K562 (cell line): ENCODE measurements around the gene NAIF1. TPM values are rescaled to one million over a fixed set of nuclear protein-coding genes. Genes with fewer than 3 reads are reported as not detected.

ENCODE experiments used
- ATAC-seq: fragments of 200-7000 bp; cut with Tn5 transposase; 3 replicates; pipeline ENCODE4 v1.9.1; 2020; ENCODE audit warnings: moderate library complexity
- BruUV-seq: library from RNA; stranded (reverse); fragments of 400-500 nt; replicated peaks from 2 replicates; lab custom pipeline; 2021; lab: Mats Ljungman, UMichigan
- CTCF ChIA-PET: fragments of 300-600 bp; formaldehyde crosslinking; extraction: SDS; loops from one replicate; lab custom pipeline; 2021; ENCODE audit warnings: low intra/inter-chr PET ratio; lab: Yijun Ruan, JAX
- POLR2A ChIA-PET: fragments of 300-600, 350-650 bp; sonication (Branson Sonifier 250); formaldehyde crosslinking; extraction: SDS; loops from one replicate; lab custom pipeline; 2021; ENCODE audit warnings: antibody characterized with exemption, inconsistent platforms; lab: Yijun Ruan, JAX
- DNase-seq, 4 experiments: peaks; one replicate each; pipeline versions ENCODE4 v3.0.0 to v3.0.0-alpha.2; 2011 to 2018; ENCODE audit warnings: low spot score in 3 of 4, mixed read lengths in 3 of 4; ENCODE audit errors: extremely low read depth in 1 of 4
- FAIRE-seq: peaks from 2 replicates; lab custom pipeline; 2011; peaks lifted over from hg19 to GRCh38; lab: Jason Lieb, UNC
- H2AFZ ChIP-seq: 2 replicates; pipeline ENCODE4 v1.6.0; 2011; ENCODE audit warnings: low read depth, low read length, control low read depth, inconsistent platforms
- H3K27ac ChIP-seq: fragments of 200-600 bp; 3 replicates; pipeline ENCODE4 v1.8.0; 2011; ENCODE audit warnings: low read depth, mild to moderate bottlenecking, control low read depth, inconsistent platforms, low read length, moderate library complexity, mixed read lengths; ENCODE audit errors: extremely low read depth
- H3K27me3 ChIP-seq, 2 experiments: fragments of 300-600 bp in 1 of 2; 2 replicates in 1 of 2; 3 replicates in 1 of 2; pipeline versions ENCODE4 v1.6.0 to v1.8.0; 2011; ENCODE audit warnings: inconsistent platforms in 2 of 2, low read length in 2 of 2, mild to moderate bottlenecking in 1 of 2, mixed read lengths in 1 of 2, moderate library complexity in 1 of 2; ENCODE audit not compliant: control insufficient read depth in 2 of 2, insufficient read depth in 2 of 2
- H3K36me3 ChIP-seq: fragments of 300-600 bp; 3 replicates; pipeline ENCODE4 v1.8.0; 2011; ENCODE audit warnings: mild to moderate bottlenecking, low read length, inconsistent platforms; ENCODE audit not compliant: control insufficient read depth, insufficient read depth
- H3K4me1 ChIP-seq, 2 experiments: fragments of 200-600 bp in 1 of 2; replicated peaks in 1 of 2; 2 replicates in 1 of 2; 3 replicates in 1 of 2; pipeline versions ENCODE4 v1.5.1 to v1.8.0; 2011; ENCODE audit warnings: inconsistent platforms in 2 of 2, low read length in 2 of 2, mild to moderate bottlenecking in 1 of 2, mixed read lengths in 1 of 2, moderate library complexity in 1 of 2; ENCODE audit not compliant: control insufficient read depth in 2 of 2, insufficient read depth in 2 of 2
- H3K4me2 ChIP-seq: 2 replicates; pipeline ENCODE4 v1.6.1; 2011; ENCODE audit warnings: low read length, control low read depth, inconsistent platforms, mixed read lengths; ENCODE audit not compliant: insufficient read depth
- H3K4me3 ChIP-seq: fragments of 200-600 bp; sonication (generic), shearing (Covaris generic); 2 replicates; pipeline ENCODE4 v1.5.1; 2016; ENCODE audit warnings: control low read depth, inconsistent platforms
- H3K79me2 ChIP-seq: fragments of 200-600 bp; 3 replicates; pipeline ENCODE4 v1.8.0; 2011; ENCODE audit warnings: low read length, inconsistent platforms; ENCODE audit not compliant: control insufficient read depth, insufficient read depth
- H3K9ac ChIP-seq, 2 experiments: 2 replicates each; pipeline versions ENCODE4 v1.6.0 to v1.6.1; 2011; ENCODE audit warnings: low read depth in 2 of 2, low read length in 2 of 2, control low read depth in 1 of 2, inconsistent platforms in 1 of 2, mild to moderate bottlenecking in 1 of 2, mixed read lengths in 1 of 2; ENCODE audit not compliant: insufficient read depth in 1 of 2
- H3K9me1 ChIP-seq: one replicate; pipeline ENCODE4 v1.6.0; 2011; ENCODE audit warnings: inconsistent platforms, mild to moderate bottlenecking, low read length, moderate library complexity; ENCODE audit not compliant: control insufficient read depth, insufficient read depth
- H3K9me3 ChIP-seq: replicated peaks from 2 replicates; pipeline ENCODE4 v1.5.1; 2011; ENCODE audit warnings: low read depth, low read length, inconsistent platforms; ENCODE audit not compliant: control insufficient read depth, insufficient read depth
- H4K20me1 ChIP-seq: replicated peaks from 2 replicates; pipeline ENCODE4 v1.6.1; 2011; ENCODE audit warnings: low read length, inconsistent platforms, mixed read lengths; ENCODE audit not compliant: control insufficient read depth, insufficient read depth
- ARID2 ChIP-seq: fragments of 450-650 bp; IDR thresholded peaks from 2 replicates; pipeline ENCODE4 v1.6.1; 2017; ENCODE audit warnings: antibody characterized with exemption, mild to moderate bottlenecking
- COPS2 ChIP-seq: fragments of 450-650 bp; conservative IDR thresholded peaks from 2 replicates; pipeline ENCODE4 v1.6.1; 2016; ENCODE audit warnings: mild to moderate bottlenecking, moderate library complexity
- ERF ChIP-seq: fragments of 450-650 bp; formaldehyde crosslinking; IDR thresholded peaks from 2 replicates; pipeline ENCODE4 v1.4.0; 2020; ENCODE audit warnings: mild to moderate bottlenecking, mixed read lengths
- KAT8 ChIP-seq: fragments of 450-650 bp; IDR thresholded peaks from 2 replicates; pipeline ENCODE4 v1.6.1; 2016; ENCODE audit warnings: low read depth, mild to moderate bottlenecking
- KLF16 ChIP-seq: IDR thresholded peaks from 2 replicates; pipeline ENCODE4 v1.6.1; 2016; ENCODE audit warnings: antibody characterized with exemption
- MCM5 ChIP-seq: fragments of 450-650 bp; IDR thresholded peaks from 2 replicates; pipeline ENCODE4 v1.6.1; 2016; ENCODE audit warnings: low read depth
- MXI1 ChIP-seq: IDR thresholded peaks from 2 replicates; pipeline ENCODE4 v1.6.1; 2011; ENCODE audit warnings: low read depth, mild to moderate bottlenecking, improper control_type of control experiment, low read length
- NUFIP1 ChIP-seq: fragments of 450-650 bp; IDR thresholded peaks from 2 replicates; pipeline ENCODE4 v1.6.1; 2018; ENCODE audit not compliant: partially characterized antibody
- PRPF4 ChIP-seq: fragments of 200-400 bp; formaldehyde crosslinking; IDR thresholded peaks from one replicate; pipeline ENCODE4 v1.6.1; 2017; ENCODE audit warnings: low read length, low read depth, mild to moderate bottlenecking; ENCODE audit not compliant: insufficient read depth, poor library complexity, severe bottlenecking
- RBM25 ChIP-seq: fragments of 200-400 bp; formaldehyde crosslinking; IDR thresholded peaks from 2 replicates; pipeline ENCODE4 v1.6.1; 2018; ENCODE audit warnings: low read length, low read depth, moderate library complexity; ENCODE audit not compliant: severe bottlenecking
- RNF2 ChIP-seq: sonication (generic); IDR thresholded peaks from 2 replicates; pipeline ENCODE4 v1.6.1; 2016
- WHSC1 ChIP-seq: IDR thresholded peaks from one replicate; pipeline ENCODE4 v1.6.1; 2012; ENCODE audit warnings: low read length, control low read depth, inconsistent platforms
- ZNF584 ChIP-seq: fragments of 200-800 bp; sonication (Bioruptor generic); IDR thresholded peaks from 2 replicates; pipeline ENCODE4 v1.6.1; 2016; ENCODE audit warnings: low read depth, mild to moderate bottlenecking, missing genetic modification characterization, missing compliant biosample characterization
- WGBS: fragments of 100-300 bp; shearing (Covaris generic); methylation state at CpG from one replicate; pipeline ENCODE4 v1.1.6; 2016; ENCODE audit warnings: low coverage, mixed read lengths; ENCODE audit not compliant: insufficient coverage; ENCODE audit errors: missing lambda C conversion rate; 5-methylcytosine and 5-hydroxymethylcytosine counted together
- in situ Hi-C: fragments of 300-500 bp; cut with MboI; formaldehyde crosslinking; loops from 4 replicates; pipeline ENCODE4 v1.15.0; 2018; ENCODE audit warnings: inconsistent platforms, mixed read lengths
- intact Hi-C: fragments of 100-400 bp; cut with micrococcal nuclease; formaldehyde crosslinking; loops from 2 replicates; pipeline ENCODE4 v1.14.2; 2022
- polyA plus RNA-seq, 8 experiments: library from polyadenylated mRNA; depleted of rRNA in 4 of 8; stranded (reverse) in 5 of 8; unstranded in 3 of 8; fragments of >200 nt; fragmentation: Nextera tagmentation in 2 of 8; fragmentation: Illumina TruSeq in 1 of 8; extraction: Ambion mirVana in 2 of 8; extraction: Trizol in 1 of 8; gene quantifications; 2 replicates each; pipeline versions ENCODE4 v1.2.1 to v1.2.3, GENCODE V29; 2011 to 2014; ENCODE audit warnings: inconsistent platforms in 1 of 8, missing spikeins in 1 of 8
- total RNA-seq, 7 experiments: library from RNA; depleted of rRNA in 6 of 7; stranded (reverse); fragments of >200 nt in 6 of 7; fragmentation: Illumina TruSeq in 2 of 7; extraction: Trizol in 2 of 7; gene quantifications; 2 replicates each; pipeline versions ENCODE4 v1.2.1 to v1.2.3, GENCODE V29; 2011 to 2021; ENCODE audit warnings: low replicate concordance in 1 of 7
- TF ChIP-seq, protein P1 (sequence below): fragments of 250-450 bp; sonication (Bioruptor Pico); IDR thresholded peaks from 2 replicates; pipeline ENCODE4 v1.4.0; 2020; ENCODE audit warnings: mild to moderate bottlenecking, moderate library complexity
- TF ChIP-seq, protein P2 (sequence below): fragments of 450-650 bp; IDR thresholded peaks from one replicate; pipeline ENCODE4 v1.6.1; 2018; ENCODE audit warnings: mild to moderate bottlenecking, moderate library complexity; ENCODE audit not compliant: partially characterized antibody

The NAIF1 gene
- total and polyA plus RNA-seq, 9 of the 15 experiments (the other 6 are each of a cell fraction or from before 2014, with no cell fraction given): 4.8 to 26.6 (median 17.2) TPM

DNA sequence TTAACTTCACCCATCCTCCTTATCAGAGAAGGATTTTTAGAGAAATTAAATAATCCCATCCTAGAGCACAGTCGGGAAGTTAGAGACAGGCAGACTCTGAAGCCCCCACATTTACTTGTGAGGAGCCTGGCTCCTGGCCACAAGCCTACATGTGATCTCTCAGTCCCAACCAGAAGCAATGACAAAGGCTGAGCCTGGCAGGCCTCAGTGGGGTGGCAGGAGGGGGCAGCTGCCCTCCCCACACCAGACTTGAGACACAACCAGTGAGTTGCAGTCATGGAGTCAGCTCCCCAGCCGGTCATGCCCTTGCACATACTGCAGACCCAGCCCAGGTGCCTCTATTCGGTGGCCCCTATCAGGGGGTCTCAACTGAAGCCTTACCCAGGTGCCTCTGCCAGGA is 11.0 kb downstream of the NAIF1 start:
- H3K79me2 ChIP-seq: no peaks in the 10 kb centered on the region
- H3K4me2 ChIP-seq: no peak overlapping the region
- H3K36me3 ChIP-seq: peaks cover under 1% of the 10 kb centered on the region; the same call in 1 of the 3 replicates
- no peaks in the 10 kb centered on the region for H4K20me1 ChIP-seq
- no peaks in the 10 kb centered on the region for H3K27me3 ChIP-seq
- ATAC-seq (no peak), DNase-seq (no peak), FAIRE-seq (no peak)
- no TSS peak for BruUV-seq
- in situ Hi-C loops: no loop called here
- peaks cover 8 to 13% of the 10 kb centered on the region in 2 experiments; a peak in 3 of 5 replicates for H3K4me1 ChIP-seq
- WGBS: 72% methylated on average over 3 of the region's 3 CpGs
- H3K9me3 ChIP-seq: no peaks in the 10 kb centered on the region
- no peak for TF ChIP-seq MCM5
- TF ChIP-seq ZNF584 (CRISPR knock-in tag): no peak
- TF ChIP-seq, protein P1, sequence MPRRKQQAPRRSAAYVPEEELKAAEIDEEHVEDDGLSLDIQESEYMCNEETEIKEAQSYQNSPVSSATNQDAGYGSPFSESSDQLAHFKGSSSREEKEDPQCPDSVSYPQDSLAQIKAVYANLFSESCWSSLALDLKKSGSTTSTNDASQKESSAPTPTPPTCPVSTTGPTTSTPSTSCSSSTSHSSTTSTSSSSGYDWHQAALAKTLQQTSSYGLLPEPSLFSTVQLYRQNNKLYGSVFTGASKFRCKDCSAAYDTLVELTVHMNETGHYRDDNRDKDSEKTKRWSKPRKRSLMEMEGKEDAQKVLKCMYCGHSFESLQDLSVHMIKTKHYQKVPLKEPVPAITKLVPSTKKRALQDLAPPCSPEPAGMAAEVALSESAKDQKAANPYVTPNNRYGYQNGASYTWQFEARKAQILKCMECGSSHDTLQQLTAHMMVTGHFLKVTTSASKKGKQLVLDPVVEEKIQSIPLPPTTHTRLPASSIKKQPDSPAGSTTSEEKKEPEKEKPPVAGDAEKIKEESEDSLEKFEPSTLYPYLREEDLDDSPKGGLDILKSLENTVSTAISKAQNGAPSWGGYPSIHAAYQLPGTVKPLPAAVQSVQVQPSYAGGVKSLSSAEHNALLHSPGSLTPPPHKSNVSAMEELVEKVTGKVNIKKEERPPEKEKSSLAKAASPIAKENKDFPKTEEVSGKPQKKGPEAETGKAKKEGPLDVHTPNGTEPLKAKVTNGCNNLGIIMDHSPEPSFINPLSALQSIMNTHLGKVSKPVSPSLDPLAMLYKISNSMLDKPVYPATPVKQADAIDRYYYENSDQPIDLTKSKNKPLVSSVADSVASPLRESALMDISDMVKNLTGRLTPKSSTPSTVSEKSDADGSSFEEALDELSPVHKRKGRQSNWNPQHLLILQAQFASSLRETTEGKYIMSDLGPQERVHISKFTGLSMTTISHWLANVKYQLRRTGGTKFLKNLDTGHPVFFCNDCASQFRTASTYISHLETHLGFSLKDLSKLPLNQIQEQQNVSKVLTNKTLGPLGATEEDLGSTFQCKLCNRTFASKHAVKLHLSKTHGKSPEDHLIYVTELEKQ (CRISPR knock-in tag): no peak
- TF ChIP-seq ARID2: no peak
- TF ChIP-seq, protein P2, sequence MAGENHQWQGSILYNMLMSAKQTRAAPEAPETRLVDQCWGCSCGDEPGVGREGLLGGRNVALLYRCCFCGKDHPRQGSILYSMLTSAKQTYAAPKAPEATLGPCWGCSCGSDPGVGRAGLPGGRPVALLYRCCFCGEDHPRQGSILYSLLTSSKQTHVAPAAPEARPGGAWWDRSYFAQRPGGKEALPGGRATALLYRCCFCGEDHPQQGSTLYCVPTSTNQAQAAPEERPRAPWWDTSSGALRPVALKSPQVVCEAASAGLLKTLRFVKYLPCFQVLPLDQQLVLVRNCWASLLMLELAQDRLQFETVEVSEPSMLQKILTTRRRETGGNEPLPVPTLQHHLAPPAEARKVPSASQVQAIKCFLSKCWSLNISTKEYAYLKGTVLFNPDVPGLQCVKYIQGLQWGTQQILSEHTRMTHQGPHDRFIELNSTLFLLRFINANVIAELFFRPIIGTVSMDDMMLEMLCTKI: no peak
- TF ChIP-seq COPS2: no peak
- no peak for TF ChIP-seq NUFIP1
- no peak for TF ChIP-seq PRPF4
- TF ChIP-seq RBM25: no peak
- no peak for TF ChIP-seq WHSC1
- no peak for TF ChIP-seq MXI1
- no peak for TF ChIP-seq RNF2
- no peak for TF ChIP-seq KLF16
- no peak for TF ChIP-seq ERF (CRISPR knock-in tag)
- no peak for TF ChIP-seq KAT8
- H3K9me1 ChIP-seq: no peaks in the 10 kb centered on the region
- CTCF ChIA-PET: no interaction called here
- peak overlapping the region; percentile 49; the same call in 1 of the 2 replicates for H2AFZ ChIP-seq
- H3K9ac ChIP-seq: peak overlapping the region in 1 of 2 experiments; percentile 81; a peak in 2 of 4 replicates
- POLR2A ChIA-PET: interaction anchor here (0.6 to 1.5 kb wide), 4 partner anchors 11 to 42 kb away, joined by 3 to 4 read pairs (median 3); partner anchors contain the start of genes NAIF1 and SLC25A25
- intact Hi-C loops: no loop called here
- H3K27ac ChIP-seq: no peak overlapping the region
- H3K4me3 ChIP-seq: no peak overlapping the region
